ENCODE results near the gene TMEM269.

TMEM269 gene

DNA sequence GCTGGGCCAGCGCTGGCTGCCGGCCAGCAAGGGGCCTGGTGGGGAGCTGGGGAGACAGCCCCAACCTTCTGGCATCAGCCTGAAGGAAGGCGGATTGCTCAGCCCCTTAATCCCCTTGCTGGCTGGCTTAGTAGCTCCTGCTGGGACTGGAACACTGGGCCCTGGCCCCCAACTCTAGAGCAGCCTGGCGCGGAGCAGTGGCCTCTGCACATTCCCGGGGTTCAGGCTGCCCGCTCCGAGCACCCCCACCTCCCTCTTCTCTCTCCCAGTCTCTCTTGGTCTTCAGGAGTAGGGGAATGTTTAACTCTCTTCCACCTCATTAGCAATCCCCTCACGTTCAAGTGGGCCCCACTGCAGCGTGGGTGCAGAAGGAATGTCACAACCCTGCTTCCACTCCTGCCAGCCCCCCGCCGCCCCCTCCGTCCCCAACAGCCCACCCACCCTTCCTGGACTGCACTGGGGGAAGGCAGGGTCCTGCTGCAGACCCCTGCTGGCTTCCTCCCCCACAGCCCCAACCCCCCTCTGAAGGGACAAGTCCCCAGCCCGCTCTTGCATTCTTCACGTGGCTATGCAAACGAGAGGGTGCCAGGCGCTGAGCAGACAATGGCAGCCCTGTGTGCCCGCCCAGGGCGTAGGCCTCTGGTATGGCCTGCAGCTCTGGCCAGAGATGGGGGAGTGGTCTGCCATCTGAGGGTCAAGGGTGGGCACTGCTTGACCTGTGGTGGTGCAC lies 43.8 kb upstream of the TMEM269 start:
- H3K9ac ChIP-seq (ENCODE audit: low read length) = no peak overlapping the region
- H3K4me3 ChIP-seq (ENCODE audit: insufficient read depth, low read length, poor library complexity, severe bottlenecking) = no peak overlapping the region

DNA sequence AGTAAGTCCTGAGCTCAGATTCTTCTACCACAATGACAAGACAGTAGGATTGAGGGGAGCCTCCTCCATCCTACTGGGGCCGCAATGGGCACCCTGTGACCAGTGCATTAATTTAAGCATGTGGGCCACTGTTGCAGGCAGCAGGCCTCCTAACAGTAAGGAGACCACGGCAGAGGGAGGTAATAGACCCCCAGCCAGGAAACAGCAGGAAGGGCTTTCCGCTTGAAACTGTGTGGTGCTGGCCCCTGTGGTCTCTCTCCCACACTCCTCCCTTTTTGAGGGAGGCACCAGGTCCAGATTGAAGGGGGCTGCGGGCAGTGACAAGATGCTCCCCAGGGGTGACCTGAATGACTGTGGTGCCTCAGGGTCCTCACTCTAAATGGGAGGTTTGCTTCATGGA lies 43.1 kb upstream of the TMEM269 start:
- TF ChIP-seq, protein P1, sequence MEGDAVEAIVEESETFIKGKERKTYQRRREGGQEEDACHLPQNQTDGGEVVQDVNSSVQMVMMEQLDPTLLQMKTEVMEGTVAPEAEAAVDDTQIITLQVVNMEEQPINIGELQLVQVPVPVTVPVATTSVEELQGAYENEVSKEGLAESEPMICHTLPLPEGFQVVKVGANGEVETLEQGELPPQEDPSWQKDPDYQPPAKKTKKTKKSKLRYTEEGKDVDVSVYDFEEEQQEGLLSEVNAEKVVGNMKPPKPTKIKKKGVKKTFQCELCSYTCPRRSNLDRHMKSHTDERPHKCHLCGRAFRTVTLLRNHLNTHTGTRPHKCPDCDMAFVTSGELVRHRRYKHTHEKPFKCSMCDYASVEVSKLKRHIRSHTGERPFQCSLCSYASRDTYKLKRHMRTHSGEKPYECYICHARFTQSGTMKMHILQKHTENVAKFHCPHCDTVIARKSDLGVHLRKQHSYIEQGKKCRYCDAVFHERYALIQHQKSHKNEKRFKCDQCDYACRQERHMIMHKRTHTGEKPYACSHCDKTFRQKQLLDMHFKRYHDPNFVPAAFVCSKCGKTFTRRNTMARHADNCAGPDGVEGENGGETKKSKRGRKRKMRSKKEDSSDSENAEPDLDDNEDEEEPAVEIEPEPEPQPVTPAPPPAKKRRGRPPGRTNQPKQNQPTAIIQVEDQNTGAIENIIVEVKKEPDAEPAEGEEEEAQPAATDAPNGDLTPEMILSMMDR (IDR thresholded peaks at IDR 0.05; ENCODE audit: insufficient read depth, low read length, poor library complexity, severe bottlenecking) = no peak
- no peak for TF ChIP-seq EZH2phosphoT487 (conservative IDR thresholded peaks at IDR 0.05; ENCODE audit: low read length)
- H3K4me2 ChIP-seq (ENCODE audit: low read depth, low read length, poor library complexity, severe bottlenecking) = no peak overlapping the region
- no peaks in the 10 kb centered on the region for H3K9me3 ChIP-seq (ENCODE audit: insufficient read depth, low read length)
- H3K4me3 ChIP-seq (ENCODE audit: insufficient read depth, low read length, poor library complexity, severe bottlenecking) = no peak overlapping the region
- H2AFZ ChIP-seq (ENCODE audit: low read depth, low read length, severe bottlenecking) = no peak overlapping the region
- no peaks in the 10 kb centered on the region for H3K36me3 ChIP-seq (ENCODE audit: low read length)
- no peaks in the 10 kb centered on the region for H4K20me1 ChIP-seq (ENCODE audit: low read depth, low read length)
- no peaks in the 10 kb centered on the region for H3K79me2 ChIP-seq (ENCODE audit: insufficient read depth, low read length)
- no peaks in the 10 kb centered on the region for H3F3A ChIP-seq (ENCODE audit: insufficient read depth)
- H3K27me3 ChIP-seq (ENCODE audit: low read length) = no peaks in the 10 kb centered on the region
- no peak overlapping the region for H3K9ac ChIP-seq (ENCODE audit: low read length)
- H3K9me2 ChIP-seq (replicated peaks; ENCODE audit: insufficient read depth, low read length) = no peaks in the 10 kb centered on the region
- H3K27ac ChIP-seq (ENCODE audit: low read depth, low read length) = no peak overlapping the region

More for the DNA sequence above, 43.8 kb upstream of the TMEM269 start:
- no peaks in the 10 kb centered on the region for H3K36me3 ChIP-seq (ENCODE audit: low read length)
- no peaks in the 10 kb centered on the region for H3K79me2 ChIP-seq (ENCODE audit: insufficient read depth, low read length)
- no peak overlapping the region for H3K27ac ChIP-seq (ENCODE audit: low read depth, low read length)
- no peaks in the 10 kb centered on the region for H3K27me3 ChIP-seq (ENCODE audit: low read length)
- H3K4me2 ChIP-seq (ENCODE audit: low read depth, low read length, poor library complexity, severe bottlenecking) = no peak overlapping the region
- H3K9me2 ChIP-seq (replicated peaks; ENCODE audit: insufficient read depth, low read length) = no peaks in the 10 kb centered on the region
- H3K9me3 ChIP-seq (ENCODE audit: insufficient read depth, low read length) = no peaks in the 10 kb centered on the region
- no peaks in the 10 kb centered on the region for H3F3A ChIP-seq (ENCODE audit: insufficient read depth)
- no peak for TF ChIP-seq EZH2phosphoT487 (conservative IDR thresholded peaks at IDR 0.05; ENCODE audit: low read length)
- H4K20me1 ChIP-seq (ENCODE audit: low read depth, low read length) = no peaks in the 10 kb centered on the region
- H2AFZ ChIP-seq (ENCODE audit: low read depth, low read length, severe bottlenecking) = no peak overlapping the region

DNA sequence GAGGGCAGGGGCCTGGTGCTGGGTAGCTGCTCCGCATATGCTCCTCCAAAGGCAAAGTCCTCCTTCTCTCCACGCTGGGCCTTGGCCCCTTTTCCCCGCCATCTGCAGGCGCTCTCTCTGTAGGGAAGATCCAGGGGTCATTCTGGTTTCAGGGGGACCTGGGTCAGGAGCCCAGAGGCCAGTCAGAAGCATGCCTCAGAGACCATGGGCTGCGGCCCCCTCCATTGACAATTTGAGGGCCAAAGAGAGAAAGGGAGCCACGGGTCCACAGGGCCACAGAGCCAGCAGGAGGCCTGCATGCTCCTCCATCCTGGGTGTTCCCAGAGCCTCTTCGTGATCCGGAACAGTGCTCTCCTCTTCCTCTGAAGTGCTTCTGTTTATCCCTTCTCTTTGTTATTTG lies 42.6 kb upstream of the TMEM269 start:
- Histone ChIP-seq H3K27me3 (ENCODE audit: low read length) (no peaks in the 10 kb centered on the region), H2AFZ (ENCODE audit: low read depth, low read length, severe bottlenecking) (no peak overlapping the region), H3K79me2 (ENCODE audit: insufficient read depth, low read length) (no peaks in the 10 kb centered on the region), H3K9ac (ENCODE audit: low read length) (no peak overlapping the region), H3K4me2 (ENCODE audit: low read depth, low read length, poor library complexity, severe bottlenecking) (no peak overlapping the region), H3K36me3 (ENCODE audit: low read length) (no peaks in the 10 kb centered on the region), H3K27ac (ENCODE audit: low read depth, low read length) (no peak overlapping the region), H3K9me2 (replicated peaks; ENCODE audit: insufficient read depth, low read length) (no peaks in the 10 kb centered on the region), H3K9me3 (ENCODE audit: insufficient read depth, low read length) (no peaks in the 10 kb centered on the region), H3K4me3 (ENCODE audit: insufficient read depth, low read length, poor library complexity, severe bottlenecking) (no peak overlapping the region), H4K20me1 (ENCODE audit: low read depth, low read length) (no peaks in the 10 kb centered on the region), H3F3A (ENCODE audit: insufficient read depth) (no peaks in the 10 kb centered on the region)
- TF ChIP-seq EZH2phosphoT487 (conservative IDR thresholded peaks at IDR 0.05; ENCODE audit: low read length) = no peak
- TF ChIP-seq, protein P1 (IDR thresholded peaks at IDR 0.05; ENCODE audit: insufficient read depth, low read length, poor library complexity, severe bottlenecking) = no peak

DNA sequence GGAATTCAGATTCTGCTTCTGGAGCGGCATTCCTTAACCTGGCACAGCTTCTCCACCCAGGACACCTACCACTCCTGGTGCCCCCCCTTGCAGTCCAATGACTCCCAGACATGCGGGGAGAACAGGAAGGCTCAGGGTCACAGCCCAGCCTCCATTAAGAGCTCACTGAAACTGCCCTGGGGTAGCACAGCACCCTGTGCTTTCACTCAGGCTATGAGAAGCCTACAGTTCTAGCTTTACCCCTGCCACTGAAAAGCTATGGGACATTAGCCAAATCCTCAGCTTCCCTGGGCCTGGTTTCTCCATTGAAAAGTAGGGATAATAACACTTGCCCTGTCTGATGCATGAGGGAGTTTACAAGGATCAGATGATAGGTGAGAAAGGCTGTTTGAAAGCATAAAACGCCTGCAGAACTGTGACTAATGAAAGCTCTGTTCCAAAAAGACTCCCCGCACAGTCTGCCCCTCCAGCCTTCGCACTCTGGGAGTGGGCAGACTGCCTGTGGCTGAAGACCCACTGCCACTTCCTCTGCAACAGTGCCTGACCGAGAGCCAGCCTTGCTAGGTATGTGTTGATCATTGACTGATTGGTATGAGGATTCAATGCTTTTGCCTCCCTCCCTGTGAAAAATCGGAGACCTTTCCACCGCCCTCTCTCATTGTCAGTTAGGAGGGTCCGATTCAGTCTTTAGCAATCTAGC lies 42.0 kb upstream of the TMEM269 start:
- Histone ChIP-seq H4K20me1 (ENCODE audit: low read depth, low read length) (no peaks in the 10 kb centered on the region), H3K9ac (ENCODE audit: low read length) (no peak overlapping the region), H3K4me3 (ENCODE audit: insufficient read depth, low read length, poor library complexity, severe bottlenecking) (no peak overlapping the region), H3K9me3 (ENCODE audit: insufficient read depth, low read length) (no peaks in the 10 kb centered on the region), H3F3A (ENCODE audit: insufficient read depth) (no peaks in the 10 kb centered on the region), H3K27me3 (ENCODE audit: low read length) (no peaks in the 10 kb centered on the region), H3K4me2 (ENCODE audit: low read depth, low read length, poor library complexity, severe bottlenecking) (no peak overlapping the region), H3K27ac (ENCODE audit: low read depth, low read length) (no peak overlapping the region), H3K9me2 (replicated peaks; ENCODE audit: insufficient read depth, low read length) (no peaks in the 10 kb centered on the region), H2AFZ (ENCODE audit: low read depth, low read length, severe bottlenecking) (no peak overlapping the region), H3K36me3 (ENCODE audit: low read length) (no peaks in the 10 kb centered on the region), H3K79me2 (ENCODE audit: insufficient read depth, low read length) (no peaks in the 10 kb centered on the region)
- TF ChIP-seq, protein P1 (IDR thresholded peaks at IDR 0.05; ENCODE audit: insufficient read depth, low read length, poor library complexity, severe bottlenecking) = no peak
- no peak for TF ChIP-seq EZH2phosphoT487 (conservative IDR thresholded peaks at IDR 0.05; ENCODE audit: low read length)
